Stromal cell of bone marrow (primary cell): ENCODE measurements around the gene TUBA4B.
A peak's percentile ranks its signal among the peaks of the same experiment; 100 is the strongest.
"Not testable (repeated sequence)": the region's sequence is repeated elsewhere in the genome, so short reads cannot be mapped to it uniquely, and the experiment has no call there.

ENCODE experiments used
- DNase-seq: peaks from one replicate; pipeline ENCODE4 v3.0.0-alpha.2; 2012; ENCODE audit warnings: low read depth

TUBA4B gene

DNA sequence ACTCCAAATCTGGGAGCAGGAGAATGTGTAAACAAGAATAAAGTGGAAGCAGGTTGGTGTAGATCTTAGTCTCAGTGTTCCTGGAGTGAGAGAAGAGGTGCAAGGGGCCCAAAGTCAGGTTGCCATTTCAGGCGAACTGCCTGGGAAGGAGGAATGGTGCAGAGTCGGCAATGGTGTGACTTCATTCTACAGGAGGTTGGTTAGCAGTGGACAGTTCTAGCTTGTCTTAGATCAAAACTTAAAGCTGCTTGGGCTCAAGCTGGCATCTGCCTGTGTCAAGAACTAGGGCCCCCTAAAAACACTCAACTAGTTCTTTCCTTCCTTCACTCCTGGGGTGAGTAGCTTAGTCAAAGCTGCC is 4.2 kb upstream of the TUBA4B start:
- DNase-seq = no peak

DNA sequence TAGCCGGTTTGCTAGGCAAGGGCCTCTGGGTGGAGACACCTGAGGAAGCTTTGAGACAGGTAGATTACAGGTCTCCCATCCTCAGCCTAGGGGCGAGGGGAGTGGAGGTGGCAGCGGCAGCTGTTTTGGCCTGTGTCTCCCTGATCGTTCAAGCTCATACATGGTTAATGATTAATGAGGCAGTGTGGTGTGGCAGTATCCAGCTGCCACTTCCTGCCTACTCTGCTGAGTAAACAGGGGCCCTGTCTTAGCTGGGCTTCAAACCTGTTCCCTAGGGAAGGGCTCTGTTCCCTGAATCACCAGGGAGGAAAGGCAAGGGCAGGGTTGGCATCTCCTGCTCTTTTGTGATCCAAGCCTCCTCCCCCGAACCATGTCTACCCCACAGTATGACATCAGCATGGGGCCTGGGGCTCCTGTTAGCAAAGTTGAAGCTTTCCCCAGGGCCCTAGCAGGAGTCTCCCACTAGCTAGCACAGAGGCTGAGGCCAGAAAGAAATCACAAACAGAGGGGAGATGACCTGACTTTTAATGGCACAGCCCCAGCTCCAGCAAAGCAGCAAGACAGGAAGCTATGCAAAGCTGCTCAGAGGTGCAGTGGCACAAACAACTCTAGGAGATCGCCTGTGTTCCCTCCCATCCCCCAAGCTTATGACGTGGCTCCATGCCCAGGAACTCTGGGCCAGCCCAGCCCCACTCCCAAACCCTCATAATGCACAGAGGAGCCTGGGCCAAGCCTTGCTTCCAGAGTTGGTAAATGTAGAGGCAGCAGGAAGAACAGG is 3.7 kb upstream of the TUBA4B start:
- DNase-seq = peak; percentile 58

DNA sequence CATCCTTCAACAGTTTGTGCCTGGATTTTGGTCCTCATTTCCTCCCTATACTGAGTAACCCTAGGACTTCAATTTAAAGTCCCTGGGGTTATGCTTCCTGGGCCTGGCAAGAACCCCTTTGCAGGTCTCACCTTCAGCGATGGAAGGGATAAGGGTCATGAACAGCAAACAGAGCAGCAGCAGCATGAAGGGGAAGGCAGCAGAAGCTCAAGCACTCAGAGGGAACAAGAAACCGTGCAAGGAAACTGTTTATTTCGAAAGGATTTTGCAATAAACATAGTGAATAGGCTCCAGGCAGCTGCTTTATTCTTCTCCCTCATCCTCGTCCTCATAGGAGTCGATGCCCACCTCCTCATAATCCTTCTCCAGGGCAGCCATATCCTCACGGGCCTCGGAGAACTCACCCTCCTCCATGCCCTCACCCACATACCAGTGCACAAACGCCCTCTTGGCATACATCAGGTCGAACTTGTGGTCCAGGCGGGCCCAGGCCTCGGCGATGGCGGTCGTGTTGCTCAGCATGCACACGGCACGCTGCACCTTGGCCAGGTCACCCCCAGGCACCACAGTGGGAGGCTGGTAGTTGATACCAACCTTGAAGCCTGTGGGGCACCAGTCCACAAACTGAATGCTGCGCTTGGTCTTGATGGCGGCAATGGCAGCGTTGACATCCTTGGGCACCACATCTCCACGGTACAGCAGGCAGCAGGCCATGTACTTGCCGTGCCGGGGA is 2.8 kb upstream of the TUBA4B start:
- no peak for DNase-seq

DNA sequence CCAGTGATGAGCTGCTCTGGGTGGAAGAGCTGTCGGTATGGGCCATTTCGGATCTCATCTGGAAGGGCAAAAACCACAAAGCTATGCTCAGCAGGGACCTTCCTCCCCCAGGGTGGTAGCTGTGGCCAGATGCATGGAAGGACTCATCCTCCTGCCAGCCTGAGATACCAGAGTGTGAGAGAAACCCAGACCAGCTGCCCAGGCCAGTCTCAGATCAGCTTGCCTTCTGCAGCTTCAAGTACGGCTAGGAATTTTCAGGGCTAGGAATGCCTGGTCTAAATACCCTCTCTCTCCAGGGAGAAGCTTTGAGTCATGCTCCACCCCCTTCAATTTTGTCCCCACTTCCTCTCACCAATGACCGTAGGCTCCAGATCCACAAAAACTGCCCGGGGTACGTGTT is 1.4 kb upstream of the TUBA4B start:
- no peak for DNase-seq

DNA sequence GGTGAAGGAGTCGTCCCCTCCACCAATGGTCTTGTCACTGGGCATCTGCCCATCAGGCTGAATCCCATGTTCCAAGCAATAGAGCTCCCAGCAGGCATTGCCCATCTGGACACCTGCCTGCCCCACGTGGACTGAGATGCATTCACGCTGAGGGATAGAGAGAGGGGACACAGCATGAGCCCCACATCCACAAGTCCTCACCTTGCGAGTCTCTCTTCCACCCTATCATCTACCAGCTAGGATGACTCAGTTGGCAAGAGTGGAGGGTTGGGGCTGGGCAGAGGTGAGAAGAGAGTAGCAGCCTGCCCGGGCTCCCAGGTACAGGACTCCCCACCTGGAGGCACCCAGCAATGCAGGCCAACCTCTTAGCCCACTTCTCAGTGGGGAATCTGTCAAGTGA is 959 bp upstream of the TUBA4B start:
- no peak for DNase-seq

DNA sequence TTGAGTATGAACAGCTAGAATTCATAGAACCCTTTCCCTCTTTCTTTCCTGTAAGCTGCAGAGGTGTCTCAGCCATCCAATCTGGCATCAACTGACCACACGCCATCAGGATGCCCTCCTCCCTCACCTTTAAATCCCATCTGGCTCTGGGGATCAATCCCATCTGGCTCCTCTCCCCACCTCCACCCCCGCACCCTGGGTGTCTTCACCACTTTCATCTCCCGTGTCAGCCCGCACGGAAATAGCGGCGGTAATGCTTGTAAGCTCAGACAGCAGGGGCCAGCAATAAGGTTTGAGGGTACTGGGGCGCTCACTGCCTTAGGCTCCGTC is 508 bp upstream of the TUBA4B start:
- DNase-seq = no peak

DNA sequence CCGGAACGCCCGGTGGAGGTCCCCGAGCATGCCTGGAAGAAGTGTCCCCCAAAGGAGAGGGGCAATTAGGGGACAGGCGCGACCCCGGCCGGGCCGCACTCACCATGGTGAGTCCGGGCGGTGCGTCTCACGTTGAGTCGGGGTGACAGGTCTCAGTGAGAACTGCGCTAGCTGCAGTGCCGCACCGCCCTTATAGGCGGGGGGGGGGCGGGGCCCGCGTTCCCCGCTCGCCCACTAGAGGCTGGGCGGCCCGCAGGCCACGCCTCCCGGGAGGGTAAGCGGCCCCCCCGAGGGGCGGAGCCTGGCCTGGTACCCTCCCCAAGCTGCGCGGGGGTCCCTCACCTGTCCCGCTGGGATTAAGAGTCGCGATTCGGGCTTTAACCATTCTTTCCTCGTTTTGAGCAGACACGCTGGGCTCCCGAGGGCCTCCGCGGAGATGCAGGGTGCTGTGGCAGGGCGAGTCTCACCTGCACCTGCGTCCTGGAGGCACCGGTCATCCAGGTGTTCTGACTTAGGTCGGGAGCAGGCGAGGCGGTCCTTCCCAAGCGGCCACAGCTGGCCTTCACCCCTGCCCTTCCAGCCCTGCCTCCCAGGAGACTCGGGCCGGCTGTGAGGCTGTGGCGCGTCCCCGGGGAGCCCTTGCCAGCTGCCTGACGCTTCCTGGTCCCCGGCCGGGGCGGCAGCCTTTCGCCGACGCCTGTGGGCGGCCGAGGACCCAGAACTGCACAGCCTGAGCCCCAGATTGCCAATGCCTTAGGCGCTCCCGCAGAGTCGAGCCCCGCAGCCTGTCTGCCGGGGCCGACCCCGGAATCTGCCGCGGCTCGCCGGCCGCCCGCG is 928 bp downstream of the TUBA4B start, which contains the start of gene TUBA4A:
TUBA4A (minus strand) TSS at position 166 of the 837 bp plus-strand sequence; CDS start at position 106, 60 bp downstream.
- DNase-seq = peak; percentile 53

DNA sequence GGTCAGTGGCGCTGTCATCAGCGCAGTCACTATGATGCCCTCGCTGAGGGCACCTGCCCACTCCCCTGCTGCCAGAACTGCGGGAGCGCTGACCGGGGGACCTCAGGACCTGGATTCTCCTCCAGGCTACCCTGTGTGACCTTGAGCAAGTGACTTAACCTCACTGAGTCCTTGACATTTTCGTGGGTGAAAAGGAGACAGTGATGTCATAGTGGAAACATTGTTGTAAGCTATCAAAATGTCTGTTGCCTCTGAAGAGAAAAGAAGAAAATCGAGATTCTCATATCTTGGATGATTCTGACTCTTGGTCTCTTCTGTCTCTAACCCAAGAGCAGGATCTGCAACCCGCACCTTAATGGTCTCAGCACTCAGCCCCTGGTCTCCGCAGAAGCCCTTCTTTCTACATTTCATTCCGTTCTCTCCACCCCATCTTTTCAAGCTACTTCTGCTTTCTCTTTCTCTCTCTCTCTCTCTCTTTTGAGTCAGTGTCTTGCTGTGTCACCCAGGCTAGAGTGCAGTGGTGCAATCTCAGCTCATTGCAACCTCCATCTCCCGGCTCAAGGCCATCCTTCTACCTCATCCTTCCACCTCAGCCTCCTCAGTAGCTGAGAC is 1.7 kb downstream of the TUBA4B start:
- DNase-seq = no peak

DNA sequence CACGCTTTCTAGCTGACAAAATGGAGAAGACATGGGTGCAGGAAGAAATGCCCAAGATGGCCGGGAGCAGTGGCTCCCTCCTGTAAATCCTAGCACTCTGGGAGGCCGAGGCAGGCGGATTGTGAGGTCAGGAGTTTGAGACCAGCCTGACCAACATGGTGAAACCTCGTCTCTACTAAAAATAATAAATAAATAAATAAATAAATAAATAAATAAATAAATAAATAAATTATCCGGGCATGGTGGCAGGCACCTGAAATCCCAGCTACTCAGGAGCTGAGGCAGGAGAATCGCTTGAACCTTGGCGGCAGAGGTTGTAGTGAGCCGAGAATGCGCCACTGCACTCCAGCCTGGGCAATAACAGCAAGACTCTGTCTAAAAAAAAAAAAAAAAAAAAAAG is 5.9 kb downstream of the TUBA4B start:
- not testable (repeated sequence) for DNase-seq

DNA sequence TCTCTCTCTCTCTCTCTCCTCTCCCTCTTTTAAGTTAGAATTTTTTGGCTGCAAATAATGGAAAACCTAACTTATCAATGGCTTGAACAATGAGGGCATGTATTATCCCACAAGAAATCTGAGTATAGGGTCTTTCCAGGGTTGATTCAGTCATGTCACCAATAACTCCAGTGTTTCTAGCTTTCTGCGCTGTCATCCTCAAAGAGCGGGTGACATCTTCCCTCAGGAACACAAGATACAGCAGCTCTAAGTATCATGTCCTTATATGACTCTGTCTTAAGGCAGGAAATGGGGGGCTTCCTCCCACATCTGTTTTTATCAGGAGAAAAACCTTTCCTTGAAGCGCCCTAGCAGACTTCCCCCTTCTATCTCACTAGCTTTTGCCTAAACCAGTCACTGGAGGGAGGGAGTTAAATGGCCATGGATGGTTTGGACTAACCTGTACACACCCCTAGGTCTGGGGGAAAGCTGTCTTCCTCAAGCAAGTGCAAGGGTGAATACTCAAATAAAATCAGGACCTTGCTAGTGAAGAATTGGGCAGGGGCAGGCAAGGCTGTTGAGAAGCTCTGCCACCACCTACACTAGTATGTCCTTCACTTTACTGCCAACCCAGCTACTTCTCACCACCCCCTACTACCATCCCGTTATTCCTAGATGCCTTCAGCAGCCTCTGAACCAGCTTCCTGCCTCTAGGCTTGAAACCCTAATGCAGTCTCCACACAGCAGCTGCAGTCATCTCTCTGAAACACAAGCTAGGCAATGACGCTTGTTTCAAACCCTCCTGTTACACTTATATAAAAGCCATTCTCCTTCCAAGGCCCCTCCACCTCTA is 8.2 kb downstream of the TUBA4B start:
- DNase-seq = no peak

DNA sequence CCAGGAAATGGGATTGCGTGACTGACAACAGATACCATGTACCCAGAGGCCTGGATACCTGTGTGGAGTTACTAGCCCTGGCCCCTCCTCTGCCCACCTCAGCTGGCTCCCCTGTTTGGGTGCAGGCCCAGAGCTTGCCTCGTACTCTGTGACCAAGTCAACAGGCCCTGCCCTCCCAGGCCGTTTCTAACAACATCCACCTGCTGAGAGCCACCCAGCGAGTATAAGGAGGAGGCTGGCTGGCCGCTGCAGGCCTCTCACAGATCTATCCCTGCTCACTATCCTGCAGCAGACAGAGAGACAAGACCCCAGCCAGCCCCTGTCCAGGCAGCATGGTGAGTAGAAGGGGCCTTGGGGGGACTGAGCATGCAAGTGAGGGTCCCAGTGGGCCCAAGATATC is 13.2 kb downstream of the TUBA4B start:
- DNase-seq = no peak

DNA sequence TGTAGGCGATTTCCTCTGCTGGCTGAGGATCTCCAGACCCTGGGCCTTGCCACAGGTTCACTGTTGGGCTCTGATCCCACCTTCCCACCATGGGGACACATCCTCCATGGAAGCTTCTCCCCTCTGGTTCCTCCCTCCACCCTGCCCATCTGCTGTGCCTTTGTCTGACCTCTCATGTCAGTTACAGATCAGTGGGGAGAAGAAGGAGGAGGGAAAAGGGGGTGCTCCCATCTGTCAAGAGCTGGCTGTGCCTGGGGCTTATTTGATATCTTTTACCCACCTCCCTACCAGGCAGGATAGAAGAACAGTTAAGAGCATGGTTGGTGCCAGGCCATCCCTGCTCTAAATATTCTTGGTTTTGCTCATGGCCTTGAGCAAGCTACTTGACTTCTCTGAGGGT is 13.8 kb downstream of the TUBA4B start:
- DNase-seq = no peak

DNA sequence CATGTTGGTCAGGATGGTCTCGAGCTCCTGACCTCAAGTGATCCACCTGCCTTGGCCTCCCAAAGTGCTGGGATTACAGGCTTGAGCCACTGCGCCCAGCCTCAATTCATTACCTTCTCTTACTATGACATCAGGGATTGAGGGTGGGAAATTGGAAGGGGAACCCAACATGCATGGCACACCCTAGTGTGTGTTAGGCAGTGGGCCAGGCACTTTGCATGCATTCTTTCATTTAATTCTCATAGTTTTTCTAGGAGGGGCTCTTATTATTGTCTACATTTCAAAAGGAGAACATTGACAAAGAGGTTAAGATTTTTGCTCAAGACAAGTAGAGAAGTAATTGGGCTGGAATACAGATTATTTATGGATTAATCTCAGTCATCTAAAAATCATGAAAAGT is 15.3 kb downstream of the TUBA4B start:
- DNase-seq = no peak

DNA sequence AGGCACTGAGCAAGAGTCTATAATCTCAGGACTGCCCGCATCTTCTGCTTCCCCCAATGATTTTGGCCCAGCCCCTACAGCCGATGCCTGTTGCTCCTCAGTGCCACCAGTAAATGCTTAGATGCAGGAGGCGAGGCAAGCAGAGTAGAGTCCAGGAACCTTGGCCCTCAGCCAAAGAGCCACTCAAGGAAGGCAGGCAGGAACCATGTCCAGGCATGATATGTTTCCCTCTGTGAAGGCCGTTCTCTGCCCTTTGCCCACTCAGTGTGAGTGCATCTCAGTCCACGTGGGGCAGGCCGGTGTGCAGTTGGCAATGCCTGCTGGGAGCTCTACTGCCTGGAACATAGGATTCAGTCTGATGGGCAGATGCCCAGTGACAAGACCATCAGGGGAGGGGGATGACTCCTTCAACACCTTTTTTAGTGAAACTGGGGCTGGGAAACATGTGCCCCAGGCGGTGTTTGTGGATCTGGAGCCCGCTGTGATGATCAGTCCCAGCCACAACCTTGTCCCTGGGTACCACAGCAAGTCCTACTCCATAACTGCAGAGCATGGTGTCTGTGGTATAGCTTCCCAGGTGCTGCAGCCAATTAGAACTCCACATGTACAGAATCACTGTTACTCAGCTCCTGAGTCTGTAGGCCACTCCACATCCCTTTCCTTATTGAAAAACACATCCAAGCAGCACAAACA is 16.5 kb downstream of the TUBA4B start:
- no peak for DNase-seq

DNA sequence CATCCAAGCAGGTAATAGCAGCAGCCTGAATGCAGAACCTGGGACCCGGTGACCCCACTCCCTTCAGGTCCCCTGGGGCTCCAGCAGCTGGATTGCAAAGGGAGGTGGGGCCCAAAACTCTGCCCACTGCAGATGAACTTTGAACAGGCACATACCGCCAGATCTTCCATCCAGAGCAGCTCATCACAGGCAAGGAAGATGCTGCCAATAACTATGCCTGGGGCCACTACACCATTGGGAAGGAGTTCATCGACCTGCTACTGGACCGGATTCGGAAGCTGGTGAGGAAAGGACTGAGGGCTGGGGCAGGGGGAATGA is 17.0 kb downstream of the TUBA4B start:
- no peak for DNase-seq

DNA sequence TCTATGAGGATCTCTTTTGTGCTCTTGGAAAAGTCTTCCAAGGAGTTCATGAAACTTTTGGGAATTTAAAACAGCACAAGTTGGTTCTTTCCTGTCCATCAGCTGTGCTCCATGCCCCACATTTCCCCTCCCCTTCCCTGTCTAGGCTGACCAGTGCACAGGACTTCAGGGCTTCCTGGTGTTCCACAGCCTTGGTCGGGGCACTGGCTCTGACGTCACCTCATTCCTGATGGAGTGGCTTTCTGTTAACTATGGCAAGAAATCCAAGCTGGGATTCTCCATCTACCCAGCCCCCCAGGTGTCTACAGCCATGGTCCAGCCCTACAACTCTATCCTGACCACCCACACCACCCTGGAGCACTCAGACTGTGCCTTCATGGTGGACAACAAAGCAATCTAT is 18.0 kb downstream of the TUBA4B start:
- no peak for DNase-seq

DNA sequence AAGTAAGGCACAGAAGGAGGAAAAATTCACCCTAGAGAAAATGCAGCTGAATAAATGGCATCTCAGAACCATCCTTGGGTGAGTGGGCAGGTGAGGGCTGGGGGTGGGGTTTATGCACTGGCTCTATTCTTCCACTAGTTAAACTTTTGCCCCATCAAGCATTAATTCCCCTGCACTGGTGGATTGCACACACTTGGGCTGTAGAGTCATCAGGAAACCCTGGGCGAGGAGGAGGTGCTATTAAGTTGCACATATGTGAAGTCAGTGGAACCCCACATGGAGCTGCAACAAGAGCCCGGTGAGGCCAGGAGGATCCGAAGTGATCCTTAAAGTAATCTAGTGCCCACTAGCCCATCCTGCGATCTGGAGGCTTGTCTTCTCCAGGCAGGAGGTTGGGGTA is 19.3 kb downstream of the TUBA4B start:
- DNase-seq = no peak

DNA sequence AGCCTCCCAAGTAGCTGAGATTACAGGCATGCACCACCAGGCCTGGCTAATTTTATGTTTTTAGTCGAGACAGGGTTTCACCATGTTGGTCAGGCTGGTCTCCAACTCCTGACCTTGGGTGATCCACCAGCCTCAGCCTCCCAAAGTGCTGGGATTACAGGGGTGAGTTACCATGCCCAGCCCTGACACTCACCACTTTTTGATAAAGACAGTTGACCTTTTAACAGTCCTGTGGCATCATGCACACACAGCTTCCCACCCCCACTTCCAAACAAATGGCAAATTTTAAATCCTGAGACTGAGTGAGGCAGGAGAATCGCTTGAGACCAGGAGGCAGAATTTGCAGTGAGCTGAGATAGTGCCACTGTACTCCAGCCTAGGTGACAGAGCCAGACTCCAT is 20.0 kb downstream of the TUBA4B start:
- DNase-seq = no peak

DNA sequence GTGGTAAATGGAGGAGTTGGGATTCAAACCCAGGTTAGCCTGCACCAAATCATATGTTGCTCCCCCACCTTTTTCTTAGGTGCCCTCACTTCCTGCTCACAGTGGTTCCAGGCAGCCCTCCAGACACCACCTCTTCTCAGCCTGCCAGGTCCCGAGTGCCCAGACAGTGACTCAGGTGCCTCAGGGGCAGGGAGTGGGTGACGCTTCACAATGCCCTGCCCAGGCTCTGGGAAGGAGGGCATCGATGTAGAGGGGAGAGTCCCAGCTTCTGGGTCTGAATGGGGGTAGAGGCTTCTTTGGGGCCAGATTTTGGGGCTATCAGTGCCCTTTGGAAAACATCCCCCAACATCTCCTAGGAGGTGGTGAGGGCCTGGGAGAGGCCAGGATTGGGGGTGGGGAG is 20.9 kb downstream of the TUBA4B start:
- DNase-seq = no peak

DNA sequence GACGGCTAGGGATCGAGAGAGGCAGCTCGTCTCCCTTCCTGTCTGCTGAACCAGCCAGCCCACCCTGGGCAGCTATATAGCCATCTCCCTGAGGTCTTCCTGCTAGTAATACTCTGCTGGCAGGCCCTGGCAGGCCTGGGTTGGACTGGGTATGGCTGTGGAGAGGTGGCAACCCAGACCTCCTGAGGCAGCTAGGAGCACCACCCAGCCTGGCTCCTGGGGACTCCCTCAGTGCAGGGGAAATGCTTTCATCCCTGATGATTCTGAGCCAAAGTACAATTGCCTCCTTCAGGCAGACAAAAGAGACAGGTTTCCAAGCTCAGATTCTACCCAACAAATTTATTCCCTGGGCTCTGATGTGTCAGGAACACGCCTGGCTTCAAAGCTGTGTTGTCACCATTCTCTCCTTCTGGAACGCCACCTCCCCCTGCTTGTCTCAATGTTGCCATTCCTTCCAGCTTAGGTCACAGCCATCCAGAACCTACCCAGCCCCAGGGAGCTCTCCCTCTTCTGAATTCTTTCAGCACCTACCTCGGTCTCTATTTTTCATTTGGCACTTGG is 21.4 kb downstream of the TUBA4B start:
- DNase-seq = peak; percentile 38
